A673 (cell line): ENCODE measurements around the gene JARID2. TPM values are rescaled to one million over a fixed set of nuclear protein-coding genes. Genes with fewer than 3 reads are reported as not detected.

Source experiments
- BruUV-seq: library from RNA; stranded (reverse); fragments of 400-500 nt; replicated peaks from 2 replicates; lab custom pipeline; 2021; lab: Mats Ljungman, UMichigan
- CTCF ChIA-PET: fragments of 300-600 bp; sonication (Branson Sonifier 250); formaldehyde crosslinking; loops from one replicate; lab custom pipeline; 2022; ENCODE audit warnings: antibody characterized with exemption; lab: Charles Lee
- POLR2A ChIA-PET: fragments of 300-600 bp; sonication (Branson Sonifier 250); formaldehyde crosslinking; loops from one replicate; lab custom pipeline; 2022; ENCODE audit warnings: antibody characterized with exemption; ENCODE audit not compliant: low non-redundant PET; lab: Charles Lee
- DNase-seq: peaks from one replicate; pipeline ENCODE4 v3.0.0-alpha.2; 2015; ENCODE audit warnings: low spot score
- H3K27ac ChIP-seq: fragments of 200-600 bp; sonication (generic); 2 replicates; pipeline ENCODE4 v1.5.1; 2016; ENCODE audit warnings: mixed run types, low read depth, mild to moderate bottlenecking, mixed read lengths, antibody characterized with exemption, low read length; ENCODE audit not compliant: poor library complexity, severe bottlenecking
- H3K27me3 ChIP-seq: fragments of 200-600 bp; sonication (generic); replicated peaks from 2 replicates; pipeline ENCODE4 v1.6.1; 2017; ENCODE audit warnings: mixed run types, low read depth, mild to moderate bottlenecking, mixed read lengths, antibody characterized with exemption, low read length; ENCODE audit not compliant: insufficient read depth, poor library complexity
- H3K36me3 ChIP-seq: fragments of 200-600 bp; sonication (generic); 2 replicates; pipeline ENCODE4 v1.6.1; 2016; ENCODE audit warnings: mixed run types, mild to moderate bottlenecking, mixed read lengths, antibody characterized with exemption, low read length; ENCODE audit not compliant: insufficient read depth, poor library complexity, severe bottlenecking
- H3K4me1 ChIP-seq: fragments of 200-600 bp; sonication (generic); 2 replicates; pipeline ENCODE4 v1.6.1; 2017; ENCODE audit warnings: mixed run types, mild to moderate bottlenecking, mixed read lengths, antibody characterized with exemption, low read length; ENCODE audit not compliant: insufficient read depth, poor library complexity, severe bottlenecking
- H3K4me3 ChIP-seq: fragments of 200-600 bp; sonication (generic); 2 replicates; pipeline ENCODE4 v1.5.1; 2016; ENCODE audit warnings: low read depth, mixed run types, mild to moderate bottlenecking, mixed read lengths, low read length; ENCODE audit not compliant: poor library complexity, severe bottlenecking
- H3K9me3 ChIP-seq: fragments of 200-600 bp; sonication (generic); 2 replicates; pipeline ENCODE4 v1.6.1; 2016; ENCODE audit warnings: mixed run types, low read depth, mild to moderate bottlenecking, mixed read lengths, antibody characterized with exemption, low read length; ENCODE audit not compliant: poor library complexity, severe bottlenecking
- CTCF ChIP-seq: fragments of 300-800, 200-600 bp; sonication (generic); conservative IDR thresholded peaks from 2 replicates; pipeline ENCODE4 v1.5.1; 2017; ENCODE audit warnings: low read depth, mild to moderate bottlenecking, antibody characterized with exemption, low read length, moderate library complexity, mixed read lengths
- EZH2 ChIP-seq: fragments of 200-600 bp; sonication (generic); IDR thresholded peaks from 2 replicates; pipeline ENCODE4 v1.6.1; 2017; ENCODE audit warnings: borderline replicate concordance, low read depth, mild to moderate bottlenecking, mixed read lengths, antibody characterized with exemption, low read length; ENCODE audit not compliant: poor library complexity, severe bottlenecking
- intact Hi-C: fragments of 100-400 bp; cut with micrococcal nuclease; formaldehyde crosslinking; loops from one replicate; pipeline ENCODE4 v1.10.0; 2022; ENCODE audit not compliant: unreplicated experiment
- total RNA-seq: library from RNA; stranded (reverse); gene quantifications from 2 replicates; pipeline ENCODE4 v1.2.3, GENCODE V29; 2021

Gene JARID2
- total RNA-seq, 1 experiment from 2014 or later, result 29.4 TPM

- Histone ChIP-seq H3K9me3 (no peaks in the 10 kb centered on the region), H3K4me3 (no peak overlapping the region), H3K4me1 (peaks cover 29% of the 10 kb centered on the region), H3K36me3 (peaks cover 37% of the 10 kb centered on the region), H3K27me3 (no peaks in the 10 kb centered on the region), H3K27ac (no peak overlapping the region)
- no peak for DNase-seq
- ChIA-PET POLR2A (no interaction called here), CTCF (no interaction called here)
- intact Hi-C loops, result loop anchor here (10.0 kb wide), 1 partner anchor 1381 kb away; no protein-coding TSS in a partner anchor
- no peak for TF ChIP-seq CTCF
- no peak for TF ChIP-seq EZH2
- BruUV-seq, result no TSS peak
Measured at GRCh38 chr6:15506066-15506465, 260.2 kb downstream of the JARID2 start.

DNA sequence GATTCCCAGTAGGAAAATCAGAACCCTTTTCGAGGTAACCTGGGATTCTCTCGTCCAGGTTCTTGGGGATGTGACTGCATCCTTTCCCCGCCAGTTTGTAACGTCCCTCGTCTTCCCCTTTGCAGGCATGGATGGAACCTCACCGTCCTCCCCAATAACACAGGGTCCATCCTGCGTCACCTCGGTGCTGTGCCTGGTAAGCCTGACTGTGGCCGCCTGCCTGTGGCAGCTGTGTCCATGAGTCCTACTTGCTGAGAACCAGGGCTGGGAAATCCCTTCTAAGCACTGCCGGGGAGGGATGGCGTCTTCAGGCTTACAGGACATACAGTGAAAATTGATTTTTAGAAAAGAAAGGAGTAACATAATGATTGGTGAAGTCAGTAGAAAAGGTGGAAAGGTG lies 261.4 kb downstream of the JARID2 start:
- Histone ChIP-seq H3K36me3 (peaks cover 35% of the 10 kb centered on the region), H3K4me1 (peaks cover 32% of the 10 kb centered on the region), H3K27ac (no peak overlapping the region), H3K27me3 (no peaks in the 10 kb centered on the region), H3K9me3 (no peaks in the 10 kb centered on the region), H3K4me3 (no peak overlapping the region)
- intact Hi-C loops, result loop anchor here (10.0 kb wide), 1 partner anchor 1382 kb away; no protein-coding TSS in a partner anchor
- no peak for TF ChIP-seq EZH2
- ChIA-PET POLR2A (no interaction called here), CTCF (no interaction called here)
- DNase-seq, result no peak
- BruUV-seq, result no TSS peak

GRCh38 chr6:15507746-15508145 lies 261.9 kb downstream of the JARID2 start:
- Histone ChIP-seq H3K36me3 (peaks cover 37% of the 10 kb centered on the region), H3K9me3 (no peaks in the 10 kb centered on the region), H3K4me1 (peaks cover 34% of the 10 kb centered on the region), H3K27ac (no peak overlapping the region), H3K4me3 (no peak overlapping the region), H3K27me3 (no peaks in the 10 kb centered on the region)
- BruUV-seq, result no TSS peak
- intact Hi-C loops, result loop anchor here (10.0 kb wide), 1 partner anchor 1383 kb away; no protein-coding TSS in a partner anchor
- CTCF ChIA-PET, result no interaction called here
- POLR2A ChIA-PET, result no interaction called here
- no peak for TF ChIP-seq CTCF
- TF ChIP-seq EZH2, result no peak
- DNase-seq, result no peak

DNA sequence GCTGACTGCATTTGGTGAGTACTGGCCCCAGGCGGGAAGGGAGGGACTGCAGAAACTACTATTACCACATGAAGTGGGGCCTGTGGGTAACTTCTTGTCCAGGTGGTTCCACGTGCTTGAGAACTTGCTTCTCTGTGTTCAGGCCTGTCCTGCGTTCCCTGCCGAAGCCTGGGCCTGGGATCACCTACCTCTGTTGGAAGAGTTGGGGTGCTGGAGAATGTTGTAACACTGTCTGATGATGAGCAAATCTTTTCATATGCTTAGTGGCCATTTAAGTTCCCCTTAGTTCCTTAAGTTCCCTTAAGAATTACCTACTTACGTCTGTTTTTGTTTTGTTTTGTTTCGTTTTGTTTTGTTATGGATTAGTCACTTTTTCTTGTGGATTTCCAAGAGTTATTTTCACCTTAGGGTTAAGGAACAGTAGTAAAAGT lies 262.6 kb downstream of the JARID2 start:
- intact Hi-C loops, result loop anchor here (10.0 kb wide), 1 partner anchor 1384 kb away; no protein-coding TSS in a partner anchor
- no peak for TF ChIP-seq CTCF
- TF ChIP-seq EZH2, result no peak
- Histone ChIP-seq H3K9me3 (no peaks in the 10 kb centered on the region), H3K4me3 (no peak overlapping the region), H3K4me1 (peaks cover 29% of the 10 kb centered on the region), H3K27ac (no peak overlapping the region), H3K36me3 (peaks cover 45% of the 10 kb centered on the region), H3K27me3 (no peaks in the 10 kb centered on the region)
- POLR2A ChIA-PET, result no interaction called here
- no peak for DNase-seq
- no TSS peak for BruUV-seq
- CTCF ChIA-PET, result no interaction called here
